ENCODE measurements around the gene MAP7D3.
A peak's percentile ranks its signal among the peaks of the same experiment; 100 is the strongest.

DNA sequence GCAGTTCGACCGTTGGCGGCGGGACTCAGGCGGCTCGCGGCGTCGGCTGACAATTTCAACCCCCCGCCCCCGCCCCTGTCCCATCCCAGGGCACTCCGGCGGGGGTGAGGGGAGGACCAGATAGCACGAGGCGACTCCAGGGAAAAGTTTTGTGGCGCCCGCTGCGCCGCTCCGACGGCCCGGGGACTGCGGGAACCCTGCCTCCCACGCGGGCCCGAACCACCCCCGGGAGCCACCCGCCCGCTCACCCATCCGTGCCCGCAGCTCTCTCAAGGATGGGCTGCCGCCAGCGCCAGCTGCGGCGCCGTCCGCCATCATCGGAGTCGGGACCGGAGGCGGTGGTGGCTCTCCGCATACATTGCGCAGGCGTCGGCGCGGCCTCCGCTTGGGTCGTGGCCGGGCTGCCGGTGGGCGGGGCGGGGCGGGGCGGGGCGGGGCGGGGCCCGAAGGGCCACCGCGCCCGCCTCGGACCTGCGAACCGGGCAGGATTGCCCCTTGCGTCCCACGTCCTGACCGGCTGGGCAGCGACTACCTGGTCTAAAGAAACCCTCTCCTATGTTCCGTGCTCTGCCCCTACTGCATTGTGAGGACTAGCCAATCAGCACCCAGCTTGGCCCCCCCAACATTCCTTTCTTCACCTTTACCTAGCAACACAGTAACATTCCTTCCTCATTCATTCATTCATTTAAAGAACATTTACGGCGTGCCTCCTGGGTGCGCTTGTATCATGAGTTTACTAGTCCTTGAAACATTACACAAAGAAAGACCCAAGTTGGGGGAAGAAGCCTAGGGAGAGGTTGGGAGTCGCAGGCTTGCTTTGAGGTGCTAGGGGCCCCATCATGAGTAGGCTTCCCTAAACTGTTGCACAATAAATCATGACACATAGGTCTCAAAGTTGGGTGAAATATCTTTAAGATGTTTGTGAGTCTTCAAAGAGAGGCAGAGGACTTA is at the start of gene MAP7D3:
- TF ChIP-seq TCF7L2 (IDR thresholded peaks at IDR 0.05; ENCODE audit: borderline replicate concordance, extremely low read depth, insufficient read depth, insufficient read length) = no peak
- TF ChIP-seq POLR2AphosphoS5 (IDR thresholded peaks at IDR 0.05; ENCODE audit: low read depth, low read length) = peak; percentile 82
- no peak for TF ChIP-seq RAD21 (IDR thresholded peaks at IDR 0.05; ENCODE audit: low read depth)
- no peak for TF ChIP-seq REST (IDR thresholded peaks at IDR 0.05; ENCODE audit: low read depth)
- TF ChIP-seq ATF3 (IDR thresholded peaks at IDR 0.05) = no peak
- no peak for TF ChIP-seq CTCF (IDR thresholded peaks at IDR 0.05 in 2 of 3, conservative IDR thresholded peaks at IDR 0.05 in 1 of 3; ENCODE audit: borderline replicate concordance in 1 of 3, insufficient read depth in 1 of 3, low read depth in 2 of 3, low read length in 2 of 3)
- peak; percentile 37 for TF ChIP-seq POLR2A (IDR thresholded peaks at IDR 0.05; ENCODE audit: borderline replicate concordance, extremely low read depth, insufficient read depth, insufficient read length)

Data from HCT116 (cell line).